A549 (cell line): Measurements from ENCODE around the gene KIAA0930.

ENCODE experiments used
- CHD2 ChIP-seq: fragments of 150-350 bp; IDR thresholded peaks from 2 replicates; pipeline ENCODE4 v1.6.1; 2014; ENCODE audit warnings: low read length; ENCODE audit not compliant: partially characterized antibody
- HDAC2 ChIP-seq: fragments of 200-600 bp; sonication (generic); IDR thresholded peaks from 2 replicates; pipeline ENCODE4 v1.6.1; 2016
- HOXA7 ChIP-seq: fragments of 250-450 bp; sonication (Bioruptor Pico); IDR thresholded peaks from 2 replicates; pipeline ENCODE4 v1.5.0; 2020; ENCODE audit warnings: mild to moderate bottlenecking, moderate library complexity
- HOXB13 ChIP-seq: fragments of 250-450 bp; sonication (Bioruptor Pico); IDR thresholded peaks from 2 replicates; pipeline ENCODE4 v1.5.0; 2020; ENCODE audit warnings: low read depth, mild to moderate bottlenecking, moderate library complexity
- NFE2L2 ChIP-seq: fragments of 150-350 bp; conservative IDR thresholded peaks from 2 replicates; pipeline ENCODE4 v1.6.1; 2014; ENCODE audit warnings: low read length
- POLR2A ChIP-seq: IDR thresholded peaks from 2 replicates; pipeline ENCODE4 v1.6.1; 2012; ENCODE audit warnings: mild to moderate bottlenecking, low read length
- RAD21 ChIP-seq, 2 experiments: fragments of >200 bp in 1 of 2; sonication (Bioruptor Twin) in 1 of 2; formaldehyde crosslinking in 1 of 2; IDR thresholded peaks in 1 of 2; conservative IDR thresholded peaks in 1 of 2; 2 replicates in 1 of 2; 3 replicates in 1 of 2; pipeline ENCODE4 v1.6.1; 2012 to 2018; ENCODE audit warnings: inconsistent platforms in 1 of 2
- RFX5 ChIP-seq: fragments of 450-650 bp; IDR thresholded peaks from 2 replicates; pipeline ENCODE4 v1.7.1; 2014; ENCODE audit warnings: antibody characterized with exemption, mild to moderate bottlenecking, moderate library complexity
- SREBF2 ChIP-seq: fragments of 450-650 bp; IDR thresholded peaks from 2 replicates; pipeline ENCODE4 v1.6.1; 2014; ENCODE audit warnings: mild to moderate bottlenecking, moderate library complexity
- TF ChIP-seq, protein P1 (sequence below): fragments of >200 bp; sonication (Bioruptor Twin); formaldehyde crosslinking; IDR thresholded peaks from 3 replicates; pipeline ENCODE4 v1.5.1; 2016
- TF ChIP-seq, protein P2 (sequence below): fragments of 200-600 bp; sonication (generic); IDR thresholded peaks from 2 replicates; pipeline ENCODE4 v1.6.1; 2016; ENCODE audit warnings: antibody characterized with exemption, mild to moderate bottlenecking, moderate library complexity
- TF ChIP-seq, protein P3 (sequence below): IDR thresholded peaks from 2 replicates; pipeline ENCODE4 v1.6.1; 2012
- TF ChIP-seq, protein P4 (sequence below): fragments of 450-650 bp; IDR thresholded peaks from 2 replicates; pipeline ENCODE4 v1.6.1; 2014; ENCODE audit warnings: antibody characterized with exemption

DNA sequence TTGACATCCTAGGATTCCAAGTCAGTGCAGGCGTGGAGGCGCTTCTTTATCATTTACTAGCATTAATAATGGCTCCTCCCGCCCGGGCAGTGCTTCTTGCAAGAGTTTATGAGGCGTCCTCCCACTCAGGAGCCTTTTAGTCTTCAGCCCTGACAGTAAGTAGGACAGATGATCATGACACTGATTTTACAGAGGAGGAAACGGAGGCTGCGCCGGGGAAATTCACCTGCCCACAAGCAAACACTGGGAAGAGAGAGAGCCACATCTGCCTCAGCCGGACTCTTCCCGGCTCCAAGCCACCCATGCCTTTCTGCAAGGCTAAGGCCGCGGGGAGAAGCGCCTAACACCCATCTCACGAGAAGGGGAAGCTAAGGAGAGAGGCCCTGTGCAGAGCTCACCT lies 35.9 kb downstream of the KIAA0930 start:
- TF ChIP-seq HOXB13 (CRISPR knock-in tag) = no peak
- no peak for TF ChIP-seq HOXA7
- TF ChIP-seq, protein P1, sequence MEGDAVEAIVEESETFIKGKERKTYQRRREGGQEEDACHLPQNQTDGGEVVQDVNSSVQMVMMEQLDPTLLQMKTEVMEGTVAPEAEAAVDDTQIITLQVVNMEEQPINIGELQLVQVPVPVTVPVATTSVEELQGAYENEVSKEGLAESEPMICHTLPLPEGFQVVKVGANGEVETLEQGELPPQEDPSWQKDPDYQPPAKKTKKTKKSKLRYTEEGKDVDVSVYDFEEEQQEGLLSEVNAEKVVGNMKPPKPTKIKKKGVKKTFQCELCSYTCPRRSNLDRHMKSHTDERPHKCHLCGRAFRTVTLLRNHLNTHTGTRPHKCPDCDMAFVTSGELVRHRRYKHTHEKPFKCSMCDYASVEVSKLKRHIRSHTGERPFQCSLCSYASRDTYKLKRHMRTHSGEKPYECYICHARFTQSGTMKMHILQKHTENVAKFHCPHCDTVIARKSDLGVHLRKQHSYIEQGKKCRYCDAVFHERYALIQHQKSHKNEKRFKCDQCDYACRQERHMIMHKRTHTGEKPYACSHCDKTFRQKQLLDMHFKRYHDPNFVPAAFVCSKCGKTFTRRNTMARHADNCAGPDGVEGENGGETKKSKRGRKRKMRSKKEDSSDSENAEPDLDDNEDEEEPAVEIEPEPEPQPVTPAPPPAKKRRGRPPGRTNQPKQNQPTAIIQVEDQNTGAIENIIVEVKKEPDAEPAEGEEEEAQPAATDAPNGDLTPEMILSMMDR = no peak
- TF ChIP-seq POLR2A = no peak
- no peak for TF ChIP-seq CHD2
- TF ChIP-seq, protein P2, sequence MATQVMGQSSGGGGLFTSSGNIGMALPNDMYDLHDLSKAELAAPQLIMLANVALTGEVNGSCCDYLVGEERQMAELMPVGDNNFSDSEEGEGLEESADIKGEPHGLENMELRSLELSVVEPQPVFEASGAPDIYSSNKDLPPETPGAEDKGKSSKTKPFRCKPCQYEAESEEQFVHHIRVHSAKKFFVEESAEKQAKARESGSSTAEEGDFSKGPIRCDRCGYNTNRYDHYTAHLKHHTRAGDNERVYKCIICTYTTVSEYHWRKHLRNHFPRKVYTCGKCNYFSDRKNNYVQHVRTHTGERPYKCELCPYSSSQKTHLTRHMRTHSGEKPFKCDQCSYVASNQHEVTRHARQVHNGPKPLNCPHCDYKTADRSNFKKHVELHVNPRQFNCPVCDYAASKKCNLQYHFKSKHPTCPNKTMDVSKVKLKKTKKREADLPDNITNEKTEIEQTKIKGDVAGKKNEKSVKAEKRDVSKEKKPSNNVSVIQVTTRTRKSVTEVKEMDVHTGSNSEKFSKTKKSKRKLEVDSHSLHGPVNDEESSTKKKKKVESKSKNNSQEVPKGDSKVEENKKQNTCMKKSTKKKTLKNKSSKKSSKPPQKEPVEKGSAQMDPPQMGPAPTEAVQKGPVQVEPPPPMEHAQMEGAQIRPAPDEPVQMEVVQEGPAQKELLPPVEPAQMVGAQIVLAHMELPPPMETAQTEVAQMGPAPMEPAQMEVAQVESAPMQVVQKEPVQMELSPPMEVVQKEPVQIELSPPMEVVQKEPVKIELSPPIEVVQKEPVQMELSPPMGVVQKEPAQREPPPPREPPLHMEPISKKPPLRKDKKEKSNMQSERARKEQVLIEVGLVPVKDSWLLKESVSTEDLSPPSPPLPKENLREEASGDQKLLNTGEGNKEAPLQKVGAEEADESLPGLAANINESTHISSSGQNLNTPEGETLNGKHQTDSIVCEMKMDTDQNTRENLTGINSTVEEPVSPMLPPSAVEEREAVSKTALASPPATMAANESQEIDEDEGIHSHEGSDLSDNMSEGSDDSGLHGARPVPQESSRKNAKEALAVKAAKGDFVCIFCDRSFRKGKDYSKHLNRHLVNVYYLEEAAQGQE = no peak
- TF ChIP-seq RFX5 = no peak
- TF ChIP-seq SREBF2 = no peak
- no peak for TF ChIP-seq RAD21 (conservative IDR thresholded peaks at IDR 0.05 in 1 of 2, IDR thresholded peaks at IDR 0.05 in 1 of 2)
- TF ChIP-seq NFE2L2 = no peak
- TF ChIP-seq HDAC2 = no peak
- TF ChIP-seq, protein P3, sequence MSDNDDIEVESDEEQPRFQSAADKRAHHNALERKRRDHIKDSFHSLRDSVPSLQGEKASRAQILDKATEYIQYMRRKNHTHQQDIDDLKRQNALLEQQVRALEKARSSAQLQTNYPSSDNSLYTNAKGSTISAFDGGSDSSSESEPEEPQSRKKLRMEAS = no peak
- TF ChIP-seq, protein P4, sequence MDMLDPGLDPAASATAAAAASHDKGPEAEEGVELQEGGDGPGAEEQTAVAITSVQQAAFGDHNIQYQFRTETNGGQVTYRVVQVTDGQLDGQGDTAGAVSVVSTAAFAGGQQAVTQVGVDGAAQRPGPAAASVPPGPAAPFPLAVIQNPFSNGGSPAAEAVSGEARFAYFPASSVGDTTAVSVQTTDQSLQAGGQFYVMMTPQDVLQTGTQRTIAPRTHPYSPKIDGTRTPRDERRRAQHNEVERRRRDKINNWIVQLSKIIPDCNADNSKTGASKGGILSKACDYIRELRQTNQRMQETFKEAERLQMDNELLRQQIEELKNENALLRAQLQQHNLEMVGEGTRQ = no peak
